Body of pancreas (tissue), 4 donors: Measurements from ENCODE around the gene APBA2. TPM values are rescaled to one million over a fixed set of nuclear protein-coding genes. Genes with fewer than 3 reads are reported as not detected.

Experiments
- ATAC-seq: fragments of 150-250 bp; one replicate; pipeline ENCODE4 v1.9.1; 2016
- DNase-seq, 4 donors: peaks; one replicate each; pipeline ENCODE4 v3.0.0-alpha.2; 2019
- H3K27ac ChIP-seq, 4 donors: fragments of 200-600 bp; sonication (generic); 1 replicate in 3 of 4; 2 replicates in 1 of 4; pipeline versions ENCODE4 v1.5.1 to v1.6.1; 2016 to 2019; ENCODE audit warnings: mild to moderate bottlenecking in 1 of 4, mixed read lengths in 1 of 4, moderate library complexity in 1 of 4
- H3K27me3 ChIP-seq, 2 donors: fragments of 200-600 bp; sonication (generic); one replicate each; pipeline ENCODE4 v1.6.0; 2016; ENCODE audit warnings: mild to moderate bottlenecking in 1 of 2
- H3K36me3 ChIP-seq, 2 donors: fragments of 200-600 bp; sonication (generic); replicated peaks in 1 of 2; 2 replicates each; pipeline ENCODE4 v1.5.1; 2016; ENCODE audit warnings: low read depth in 2 of 2; ENCODE audit not compliant: insufficient read depth in 1 of 2
- H3K4me1 ChIP-seq: fragments of 200-600 bp; sonication (generic); one replicate; pipeline ENCODE4 v1.6.0; 2016
- H3K4me3 ChIP-seq, 2 donors: fragments of 200-600 bp; sonication (generic); 1 replicate in 1 of 2; 2 replicates in 1 of 2; pipeline ENCODE4 v1.5.1; 2016 to 2019
- H3K9me3 ChIP-seq, 3 donors: fragments of 200-600 bp; sonication (generic); 1 replicate in 2 of 3; 2 replicates in 1 of 3; pipeline ENCODE4 v1.5.1; 2016
- POLR2A ChIP-seq, 3 donors: fragments of 450-650 bp; IDR thresholded peaks; one replicate each; pipeline ENCODE4 v1.6.1; 2016; ENCODE audit warnings: antibody characterized with exemption in 3 of 3, mild to moderate bottlenecking in 2 of 3
- WGBS, 2 donors: methylation state at CpG; one replicate each; pipeline ENCODE4 v1.1.5; 2017; 5-methylcytosine and 5-hydroxymethylcytosine counted together
- intact Hi-C: fragments of 100-400 bp; cut with DNase I; formaldehyde crosslinking; loops from one replicate; pipeline ENCODE4 v1.15.1; 2023
- total RNA-seq, 2 donors: library from RNA; depleted of rRNA; stranded (reverse); fragments of >200 nt; gene quantifications; one replicate each; pipeline ENCODE4 v1.1.0, GENCODE V29; 2016
- TF ChIP-seq, protein P1 (sequence below), 7 experiments: fragments of 450-650 bp in 4 of 7; fragments of 200-600 bp in 3 of 7; sonication (generic) in 3 of 7; IDR thresholded peaks; one replicate each; pipeline ENCODE4 v1.5.1; 2016 to 2019; ENCODE audit warnings: antibody characterized with exemption in 7 of 7

APBA2 gene
- total RNA-seq, 2 donors from 2014 or later, result 13.2 to 29.0 TPM

DNA sequence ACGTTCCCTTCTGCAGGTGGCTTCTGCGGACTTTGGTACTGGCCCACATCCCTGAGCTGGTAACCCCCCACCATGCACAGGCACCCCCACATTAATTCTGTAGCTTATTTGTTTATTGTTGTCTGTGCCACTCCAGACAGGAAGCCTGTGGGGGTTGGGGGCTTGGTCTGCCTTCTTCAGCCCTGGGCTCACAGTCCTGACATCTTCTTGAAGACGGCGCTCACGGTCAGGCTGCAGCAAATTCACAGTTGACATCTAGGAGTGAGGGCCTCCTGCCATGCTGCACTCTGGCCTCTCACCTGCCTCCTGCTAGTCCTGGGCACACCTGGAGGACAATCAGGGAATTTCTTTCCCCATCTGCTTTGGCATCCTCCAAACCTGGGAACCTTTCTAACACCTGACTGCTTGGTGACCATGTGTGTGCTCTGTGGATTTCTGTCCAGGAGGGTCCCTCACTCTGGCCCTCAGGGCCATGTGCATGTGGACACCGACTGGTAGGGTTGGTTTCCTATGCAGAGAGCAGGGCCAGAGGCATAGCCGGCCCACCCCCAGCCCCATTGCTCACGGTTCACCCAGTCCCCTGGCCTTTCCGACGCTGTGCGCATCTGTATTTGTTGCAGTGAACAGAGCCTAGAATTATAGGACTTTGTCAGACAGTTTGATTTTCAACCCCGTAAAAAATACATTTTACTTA lies 68.8 kb downstream of the APBA2 start:
- DNase-seq (no peak), ATAC-seq (no peak)
- TF ChIP-seq, protein P1, sequence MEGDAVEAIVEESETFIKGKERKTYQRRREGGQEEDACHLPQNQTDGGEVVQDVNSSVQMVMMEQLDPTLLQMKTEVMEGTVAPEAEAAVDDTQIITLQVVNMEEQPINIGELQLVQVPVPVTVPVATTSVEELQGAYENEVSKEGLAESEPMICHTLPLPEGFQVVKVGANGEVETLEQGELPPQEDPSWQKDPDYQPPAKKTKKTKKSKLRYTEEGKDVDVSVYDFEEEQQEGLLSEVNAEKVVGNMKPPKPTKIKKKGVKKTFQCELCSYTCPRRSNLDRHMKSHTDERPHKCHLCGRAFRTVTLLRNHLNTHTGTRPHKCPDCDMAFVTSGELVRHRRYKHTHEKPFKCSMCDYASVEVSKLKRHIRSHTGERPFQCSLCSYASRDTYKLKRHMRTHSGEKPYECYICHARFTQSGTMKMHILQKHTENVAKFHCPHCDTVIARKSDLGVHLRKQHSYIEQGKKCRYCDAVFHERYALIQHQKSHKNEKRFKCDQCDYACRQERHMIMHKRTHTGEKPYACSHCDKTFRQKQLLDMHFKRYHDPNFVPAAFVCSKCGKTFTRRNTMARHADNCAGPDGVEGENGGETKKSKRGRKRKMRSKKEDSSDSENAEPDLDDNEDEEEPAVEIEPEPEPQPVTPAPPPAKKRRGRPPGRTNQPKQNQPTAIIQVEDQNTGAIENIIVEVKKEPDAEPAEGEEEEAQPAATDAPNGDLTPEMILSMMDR (IDR thresholded peaks at IDR 0.05), result no peak
- no peak for TF ChIP-seq POLR2A (IDR thresholded peaks at IDR 0.05)
- intact Hi-C loops, result no loop called here
- H3K4me1 ChIP-seq, result no peaks in the 10 kb centered on the region
- no peak overlapping the region for H3K27ac ChIP-seq
- H3K9me3 ChIP-seq, result no peaks in the 10 kb centered on the region
- H3K36me3 ChIP-seq, result no peaks in the 10 kb centered on the region
- H3K27me3 ChIP-seq, result no peaks in the 10 kb centered on the region
- WGBS, 2 donors, result 84 to 86% methylated on average over 11 to 12 of the region's 12 CpGs
- H3K4me3 ChIP-seq, result no peak overlapping the region

DNA sequence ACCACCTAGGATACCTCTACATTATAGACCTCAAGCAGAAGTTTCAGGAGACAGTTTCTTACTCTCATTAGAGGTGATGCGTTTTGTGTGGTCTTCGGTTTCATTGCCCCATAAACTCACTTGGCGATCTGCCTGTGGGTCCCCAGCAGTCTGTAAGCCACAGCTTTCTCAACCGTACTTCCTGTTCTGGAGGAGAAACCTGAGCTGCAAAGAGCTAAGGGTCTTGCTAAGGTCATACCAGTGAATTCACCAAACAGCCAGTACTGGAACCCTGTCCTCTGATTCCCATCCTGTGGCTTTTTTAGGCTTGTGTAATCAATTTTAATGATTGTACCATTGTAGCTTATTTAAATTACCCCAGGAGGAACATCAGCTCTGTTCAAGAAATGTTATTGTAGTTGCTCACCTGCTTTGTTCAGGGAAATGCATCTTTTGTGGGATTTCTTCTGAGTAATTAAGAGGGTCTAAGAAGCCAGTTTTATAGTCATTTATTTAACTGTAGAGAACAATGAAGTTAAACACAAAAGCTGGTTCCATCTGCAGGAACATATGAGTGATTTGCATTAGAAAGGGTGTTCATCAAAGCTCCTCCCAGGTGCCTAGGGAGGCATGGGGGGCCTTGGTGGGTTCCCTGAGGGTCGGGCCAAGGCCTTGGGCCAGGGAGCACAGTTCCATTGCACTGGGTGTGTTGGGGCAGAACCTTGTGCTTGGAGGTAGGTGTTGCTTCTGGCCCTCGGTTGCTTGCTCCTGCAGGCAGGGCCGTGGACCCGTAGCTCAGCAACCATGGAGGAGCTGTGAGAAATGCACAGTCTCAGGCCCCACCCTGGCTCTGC lies 69.6 kb downstream of the APBA2 start:
- no peaks in the 10 kb centered on the region for H3K27me3 ChIP-seq
- ATAC-seq (no peak), DNase-seq (no peak)
- H3K36me3 ChIP-seq, result no peaks in the 10 kb centered on the region
- H3K27ac ChIP-seq, result no peak overlapping the region
- intact Hi-C loops, result no loop called here
- WGBS, 2 donors, result 77 to 80% methylated on average over 5 to 8 of the region's 8 CpGs
- H3K9me3 ChIP-seq, result no peaks in the 10 kb centered on the region
- no peaks in the 10 kb centered on the region for H3K4me1 ChIP-seq
- TF ChIP-seq, protein P1 (IDR thresholded peaks at IDR 0.05), result no peak
- TF ChIP-seq POLR2A (IDR thresholded peaks at IDR 0.05), result no peak
- H3K4me3 ChIP-seq, result no peak overlapping the region

DNA sequence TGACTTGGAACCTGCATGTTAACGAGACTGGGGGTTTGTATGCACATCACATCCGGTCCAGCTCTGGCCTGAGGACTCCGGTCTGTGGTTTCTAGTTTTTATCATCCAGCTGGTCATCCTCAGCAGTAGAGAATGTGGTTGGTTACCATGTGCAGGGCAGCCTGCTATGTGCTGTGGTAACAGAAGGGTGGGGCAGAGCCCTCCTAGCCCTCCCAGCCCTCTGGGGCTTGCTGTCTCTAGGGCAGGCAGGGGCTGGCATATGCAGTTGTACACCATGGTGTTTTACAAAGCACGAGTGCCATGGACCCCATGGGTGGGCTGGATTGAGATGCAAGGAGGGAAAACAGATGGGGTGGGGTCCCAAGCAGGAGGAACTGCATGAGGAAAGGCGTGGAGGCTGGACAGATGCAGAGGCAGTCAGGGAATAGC lies 70.2 kb downstream of the APBA2 start:
- H3K9me3 ChIP-seq, result no peaks in the 10 kb centered on the region
- intact Hi-C loops, result no loop called here
- H3K4me3 ChIP-seq, result no peak overlapping the region
- no peak overlapping the region for H3K27ac ChIP-seq
- H3K36me3 ChIP-seq, result no peaks in the 10 kb centered on the region
- H3K4me1 ChIP-seq, result no peaks in the 10 kb centered on the region
- TF ChIP-seq, protein P1 (IDR thresholded peaks at IDR 0.05), result no peak
- TF ChIP-seq POLR2A (IDR thresholded peaks at IDR 0.05), result no peak
- ATAC-seq (no peak), DNase-seq (no peak)
- 86 to 97% methylated on average over 2 to 5 of the region's 5 CpGs for WGBS, 2 donors
- no peaks in the 10 kb centered on the region for H3K27me3 ChIP-seq

DNA sequence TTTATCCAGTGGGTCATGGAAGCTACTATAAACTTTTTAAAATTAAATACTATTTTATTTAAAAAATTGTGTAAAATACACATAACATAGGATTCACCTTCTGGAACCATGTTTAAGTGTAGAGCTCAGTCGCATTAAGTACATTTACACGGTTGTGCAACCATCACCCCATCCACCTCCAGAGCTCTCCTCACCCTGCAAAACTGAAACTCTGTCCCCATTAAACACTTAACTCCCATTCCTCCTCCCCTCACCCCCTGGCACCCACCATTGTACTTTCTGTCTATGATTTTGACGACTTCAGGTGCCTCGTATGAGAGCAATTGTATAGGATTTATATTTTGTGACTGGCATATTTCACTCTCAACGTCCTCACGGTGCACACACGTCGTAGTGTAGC lies 70.7 kb downstream of the APBA2 start:
- Histone ChIP-seq H3K27me3 (no peaks in the 10 kb centered on the region), H3K4me3 (no peak overlapping the region), H3K27ac (no peak overlapping the region), H3K4me1 (no peaks in the 10 kb centered on the region), H3K36me3 (no peaks in the 10 kb centered on the region), H3K9me3 (no peaks in the 10 kb centered on the region)
- intact Hi-C loops, result no loop called here
- DNase-seq (no peak), ATAC-seq (no peak)
- 90 to 96% methylated on average over 8 of the region's 8 CpGs for WGBS, 2 donors
- TF ChIP-seq, protein P1 (IDR thresholded peaks at IDR 0.05), result no peak
- no peak for TF ChIP-seq POLR2A (IDR thresholded peaks at IDR 0.05)
